Stimulated activated naive CD8-positive, alpha-beta T cell treated with anti-CD3 and anti-CD28 coated beads, Interleukin-15, amount 100 ng/mL, for 72 hours (primary cell): ENCODE data around the gene NKAIN1.
"Not testable (repeated sequence)": the region's sequence is repeated elsewhere in the genome, so short reads cannot be mapped to it uniquely, and the experiment has no call there.

Experiments used
- ATAC-seq: fragments of 150-1000 bp; cut with Tn5 transposase; 2 replicates; pipeline ENCODE4 v1.10.0; 2021; ENCODE audit warnings: mild to moderate bottlenecking, moderate library complexity
- DNase-seq, 2 donors: peaks; one replicate each; pipeline ENCODE4 v3.0.0; 2021 to 2022
- H3K27ac Mint-ChIP-seq, 2 donors: one replicate each; pipeline ENCODE4 v1.8.0; 2022; ENCODE audit warnings: mild to moderate bottlenecking in 2 of 2, mixed read lengths in 2 of 2, moderate library complexity in 2 of 2
- H3K27me3 Mint-ChIP-seq: one replicate; pipeline ENCODE4 v1.8.0; 2022; ENCODE audit warnings: mixed read lengths
- H3K4me1 Mint-ChIP-seq: one replicate; pipeline ENCODE4 v1.8.0; 2022; ENCODE audit warnings: mild to moderate bottlenecking, mixed read lengths
- H3K4me3 Mint-ChIP-seq, 2 donors: one replicate each; pipeline ENCODE4 v1.8.0; 2022; ENCODE audit warnings: mild to moderate bottlenecking in 2 of 2, mixed read lengths in 2 of 2, moderate library complexity in 1 of 2
- H3K9me3 Mint-ChIP-seq, 2 donors: one replicate each; pipeline ENCODE4 v1.8.0; 2022; ENCODE audit warnings: mixed read lengths in 2 of 2

Gene NKAIN1

GRCh38 chr1:31154632-31155215 is 85.0 kb downstream of the NKAIN1 start:
- Mint-ChIP-seq H3K9me3 (no peaks in the 10 kb centered on the region), H3K27ac (peak overlapping the region in 1 of 2 donors; percentile 95), H3K4me3 (peak overlapping the region; percentile 82 to 95), H3K27me3 (no peaks in the 10 kb centered on the region), H3K4me1 (peaks cover 10% of the 10 kb centered on the region)
- ATAC-seq (peak; percentile 86), DNase-seq (peak in 1 of 2 donors; percentile 64)

- Mint-ChIP-seq H3K9me3 (no peaks in the 10 kb centered on the region), H3K27me3 (no peaks in the 10 kb centered on the region), H3K4me3 (peak overlapping the region; percentile 61 to 82), H3K27ac (peak overlapping the region in 1 of 2 donors; percentile 6), H3K4me1 (peaks cover 10% of the 10 kb centered on the region)
- ATAC-seq, result no peak
- no peak for DNase-seq
Observed at GRCh38 chr1:31154000-31154631, 85.6 kb downstream of the NKAIN1 start.

GRCh38 chr1:31153423-31153822 is 86.3 kb downstream of the NKAIN1 start:
- Mint-ChIP-seq H3K4me1 (peaks cover 10% of the 10 kb centered on the region), H3K27me3 (no peaks in the 10 kb centered on the region), H3K27ac (no peak overlapping the region), H3K4me3 (peak overlapping the region in 1 of 2 donors; percentile 3), H3K9me3 (no peaks in the 10 kb centered on the region)
- ATAC-seq (no peak), DNase-seq (no peak)

- H3K9me3 Mint-ChIP-seq, result no peaks in the 10 kb centered on the region
- peaks cover 10% of the 10 kb centered on the region for H3K4me1 Mint-ChIP-seq
- no peaks in the 10 kb centered on the region for H3K27me3 Mint-ChIP-seq
- H3K27ac Mint-ChIP-seq, result peak overlapping the region in 1 of 2 donors; percentile 37
- DNase-seq (no peak), ATAC-seq (no peak)
- H3K4me3 Mint-ChIP-seq, result no peak overlapping the region
Observed at GRCh38 chr1:31152181-31152795, 87.4 kb downstream of the NKAIN1 start.

GRCh38 chr1:31151402-31151801 is 88.3 kb downstream of the NKAIN1 start:
- DNase-seq, result no peak
- Mint-ChIP-seq H3K27me3 (no peaks in the 10 kb centered on the region), H3K4me1 (peaks cover 10% of the 10 kb centered on the region), H3K27ac (no peak overlapping the region), H3K9me3 (no peaks in the 10 kb centered on the region), H3K4me3 (no peak overlapping the region)
- no peak for ATAC-seq

- Mint-ChIP-seq H3K27ac (no peak overlapping the region), H3K9me3 (no peaks in the 10 kb centered on the region), H3K4me1 (no peaks in the 10 kb centered on the region), H3K27me3 (no peaks in the 10 kb centered on the region), H3K4me3 (no peak overlapping the region)
- no peak for ATAC-seq
- DNase-seq, result no peak
Observed at GRCh38 chr1:31148409-31148808, 91.3 kb downstream of the NKAIN1 start.

- Mint-ChIP-seq H3K9me3 (no peaks in the 10 kb centered on the region), H3K27ac (no peak overlapping the region), H3K27me3 (no peaks in the 10 kb centered on the region), H3K4me1 (no peaks in the 10 kb centered on the region), H3K4me3 (no peak overlapping the region)
- DNase-seq, result no peak
- no peak for ATAC-seq
Observed at GRCh38 chr1:31145648-31146047, 94.0 kb downstream of the NKAIN1 start.

GRCh38 chr1:31144442-31144841 is 95.2 kb downstream of the NKAIN1 start:
- DNase-seq (no peak), ATAC-seq (no peak)
- Mint-ChIP-seq H3K27me3 (no peaks in the 10 kb centered on the region), H3K9me3 (no peaks in the 10 kb centered on the region), H3K4me1 (no peaks in the 10 kb centered on the region), H3K27ac (no peak overlapping the region), H3K4me3 (no peak overlapping the region)

- Mint-ChIP-seq H3K4me1 (no peaks in the 10 kb centered on the region), H3K27me3 (no peaks in the 10 kb centered on the region), H3K9me3 (no peaks in the 10 kb centered on the region), H3K27ac (no peak overlapping the region), H3K4me3 (no peak overlapping the region)
- DNase-seq (no peak), ATAC-seq (no peak)
Observed at GRCh38 chr1:31143455-31143854, 96.2 kb downstream of the NKAIN1 start.

GRCh38 chr1:31142406-31142805 is 97.3 kb downstream of the NKAIN1 start:
- H3K4me3 Mint-ChIP-seq, result no peak overlapping the region
- H3K27ac Mint-ChIP-seq, result no peak overlapping the region
- no peaks in the 10 kb centered on the region for H3K27me3 Mint-ChIP-seq
- DNase-seq (no peak), ATAC-seq (no peak)
- no peaks in the 10 kb centered on the region for H3K4me1 Mint-ChIP-seq
- no peaks in the 10 kb centered on the region for H3K9me3 Mint-ChIP-seq

- H3K4me3 Mint-ChIP-seq, result no peak overlapping the region
- H3K27me3 Mint-ChIP-seq, result peaks cover 11% of the 10 kb centered on the region
- H3K27ac Mint-ChIP-seq, result no peak overlapping the region
- no peaks in the 10 kb centered on the region for H3K4me1 Mint-ChIP-seq
- no peaks in the 10 kb centered on the region for H3K9me3 Mint-ChIP-seq
- ATAC-seq, result no peak
- DNase-seq, result no peak
Observed at GRCh38 chr1:31140299-31140698, 99.4 kb downstream of the NKAIN1 start.

- not testable (repeated sequence) for H3K4me1 Mint-ChIP-seq, H3K9me3 Mint-ChIP-seq, ATAC-seq, DNase-seq, H3K4me3 Mint-ChIP-seq, H3K27ac Mint-ChIP-seq
- H3K27me3 Mint-ChIP-seq, result peaks cover 11% of the 10 kb centered on the region
Observed at GRCh38 chr1:31138797-31139521, 100.7 kb downstream of the NKAIN1 start.

- not testable (repeated sequence) for DNase-seq, H3K9me3 Mint-ChIP-seq, H3K4me3 Mint-ChIP-seq
Observed at GRCh38 chr1:31137873-31138272, 101.8 kb downstream of the NKAIN1 start.

GRCh38 chr1:31135973-31136600 is 103.6 kb downstream of the NKAIN1 start:
- Mint-ChIP-seq H3K4me1 (no peaks in the 10 kb centered on the region), H3K9me3 (no peaks in the 10 kb centered on the region), H3K4me3 (no peak overlapping the region), H3K27ac (no peak overlapping the region), H3K27me3 (peaks cover 11% of the 10 kb centered on the region)
- no peak for ATAC-seq
- DNase-seq, result no peak

More at GRCh38 chr1:31137873-31138272, 101.8 kb downstream of the NKAIN1 start:
- H3K27ac Mint-ChIP-seq, H3K4me1 Mint-ChIP-seq, ATAC-seq: not testable (repeated sequence)
- peaks cover 11% of the 10 kb centered on the region for H3K27me3 Mint-ChIP-seq

- H3K4me1 Mint-ChIP-seq, result no peaks in the 10 kb centered on the region
- H3K4me3 Mint-ChIP-seq, result no peak overlapping the region
- no peak overlapping the region for H3K27ac Mint-ChIP-seq
- H3K9me3 Mint-ChIP-seq, result no peaks in the 10 kb centered on the region
- DNase-seq (no peak), ATAC-seq (no peak)
- peaks cover 11% of the 10 kb centered on the region for H3K27me3 Mint-ChIP-seq
Observed at GRCh38 chr1:31133368-31133767, 106.3 kb downstream of the NKAIN1 start.
